Right lobe of liver (tissue), 6 donors: ENCODE data around the gene RNASEH2B. TPM values are rescaled to one million over a fixed set of nuclear protein-coding genes. Genes with fewer than 3 reads are reported as not detected.

Experiments used
- ATAC-seq, 4 donors: fragments of 200-7000 bp; cut with Tn5 transposase; one replicate each; pipeline ENCODE4 v1.9.1; 2020; ENCODE audit warnings: mild to moderate bottlenecking in 4 of 4, moderate library complexity in 4 of 4
- DNase-seq, 3 donors: peaks; one replicate each; pipeline ENCODE4 v3.0.0-alpha.2; 2020
- H3K27ac ChIP-seq, 3 donors: fragments of 200-600 bp; one replicate each; pipeline ENCODE4 v1.8.0; 2022
- H3K27me3 ChIP-seq, 2 donors: fragments of 200-600 bp; one replicate each; pipeline ENCODE4 v1.8.0; 2022
- H3K36me3 ChIP-seq, 4 donors: fragments of 200-600 bp; sonication (generic) in 1 of 4; one replicate each; pipeline versions ENCODE4 v1.5.1 to v1.8.0; 2017 to 2022; ENCODE audit warnings: control low read depth in 1 of 4
- H3K4me1 ChIP-seq, 4 donors: fragments of 200-600 bp; sonication (generic) in 1 of 4; one replicate each; pipeline versions ENCODE4 v1.5.1 to v1.8.0; 2017 to 2022; ENCODE audit warnings: control low read depth in 1 of 4
- H3K4me3 ChIP-seq, 3 donors: fragments of 200-600 bp; one replicate each; pipeline ENCODE4 v1.8.0; 2022
- H3K9me3 ChIP-seq, 4 donors: fragments of 200-600 bp; sonication (generic) in 1 of 4; one replicate each; pipeline versions ENCODE4 v1.5.1 to v1.8.0; 2017 to 2022; ENCODE audit warnings: control low read depth in 1 of 4
- POLR2A ChIP-seq: fragments of 450-650 bp; IDR thresholded peaks from one replicate; pipeline ENCODE4 v1.6.1; 2017; ENCODE audit warnings: antibody characterized with exemption, mild to moderate bottlenecking
- WGBS: methylation state at CpG from one replicate; pipeline ENCODE4 v1.1.6; 2018; ENCODE audit warnings: low coverage, low lambda C conversion rate; ENCODE audit not compliant: insufficient coverage; ENCODE audit errors: missing lambda C conversion rate; 5-methylcytosine and 5-hydroxymethylcytosine counted together
- intact Hi-C, 2 donors: fragments of 100-400 bp; cut with DNase I; formaldehyde crosslinking; loops; one replicate each; pipeline versions ENCODE4 v1.11.2 to v1.14.1; 2022
- total RNA-seq, 6 experiments: library from RNA; depleted of rRNA in 2 of 6; stranded (reverse); fragments of >200 nt in 2 of 6; fragmentation: NEBNext Ultra II Directional in 3 of 6; extraction: Animal tissue kit (Norgen Biotek cat#: 25700) in 3 of 6; gene quantifications; one replicate each; pipeline versions ENCODE4 v1.1.0 to v1.2.4, GENCODE V29; 2016 to 2023
- TF ChIP-seq, protein P1 (sequence below), 4 donors: fragments of 200-600 bp in 3 of 4; fragments of 450-650 bp in 1 of 4; IDR thresholded peaks; one replicate each; pipeline versions ENCODE4 v1.5.1 to v1.8.0; 2016 to 2022; ENCODE audit warnings: antibody characterized with exemption in 4 of 4, mild to moderate bottlenecking in 2 of 4
- donor health status: DM: no; HTN: yes; CAD: no.
- donor health status: DM: no; HTN: no; CAD: no.
- donor health status: DM: no; HTN: no; CAD: no.
- donor health status: DM: no; HTN: yes; CAD: no.
- donor health status: DM: no; HTN: yes; CAD: no.

Gene RNASEH2B
- total RNA-seq, 6 experiments from 2014 or later, result 9.9 to 19.8 (median 11.7) TPM

DNA sequence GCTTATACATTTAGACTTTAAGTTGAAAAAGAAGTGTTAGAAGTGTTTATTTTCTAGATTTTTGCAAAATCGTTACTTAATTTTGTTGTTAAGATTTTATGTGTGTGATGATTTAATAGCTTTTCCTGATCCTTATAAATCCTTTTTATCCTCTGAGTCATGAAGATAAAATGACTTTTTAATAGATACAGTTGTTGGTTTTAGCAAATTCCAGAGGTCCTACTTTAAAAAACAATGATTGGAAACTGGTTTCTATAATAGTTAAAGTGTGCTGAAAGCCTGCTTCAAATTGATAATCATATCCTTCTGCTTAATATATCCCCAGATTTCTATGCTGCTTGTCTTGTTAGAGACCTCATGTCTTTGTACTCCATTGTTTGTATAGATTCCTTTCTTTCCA is 39.0 kb downstream of the RNASEH2B start:
- H3K4me3 ChIP-seq, result no peak overlapping the region
- WGBS, result 81% methylated on average over 1 of the region's 1 CpG
- intact Hi-C loops, result no loop called here
- DNase-seq (no peak), ATAC-seq (no peak)
- no peaks in the 10 kb centered on the region for H3K4me1 ChIP-seq
- H3K9me3 ChIP-seq, result no peaks in the 10 kb centered on the region
- H3K27me3 ChIP-seq, result no peaks in the 10 kb centered on the region
- peaks cover 0 to 6% (median 0%) of the 10 kb centered on the region in 4 donors for H3K36me3 ChIP-seq
- TF ChIP-seq, protein P1, sequence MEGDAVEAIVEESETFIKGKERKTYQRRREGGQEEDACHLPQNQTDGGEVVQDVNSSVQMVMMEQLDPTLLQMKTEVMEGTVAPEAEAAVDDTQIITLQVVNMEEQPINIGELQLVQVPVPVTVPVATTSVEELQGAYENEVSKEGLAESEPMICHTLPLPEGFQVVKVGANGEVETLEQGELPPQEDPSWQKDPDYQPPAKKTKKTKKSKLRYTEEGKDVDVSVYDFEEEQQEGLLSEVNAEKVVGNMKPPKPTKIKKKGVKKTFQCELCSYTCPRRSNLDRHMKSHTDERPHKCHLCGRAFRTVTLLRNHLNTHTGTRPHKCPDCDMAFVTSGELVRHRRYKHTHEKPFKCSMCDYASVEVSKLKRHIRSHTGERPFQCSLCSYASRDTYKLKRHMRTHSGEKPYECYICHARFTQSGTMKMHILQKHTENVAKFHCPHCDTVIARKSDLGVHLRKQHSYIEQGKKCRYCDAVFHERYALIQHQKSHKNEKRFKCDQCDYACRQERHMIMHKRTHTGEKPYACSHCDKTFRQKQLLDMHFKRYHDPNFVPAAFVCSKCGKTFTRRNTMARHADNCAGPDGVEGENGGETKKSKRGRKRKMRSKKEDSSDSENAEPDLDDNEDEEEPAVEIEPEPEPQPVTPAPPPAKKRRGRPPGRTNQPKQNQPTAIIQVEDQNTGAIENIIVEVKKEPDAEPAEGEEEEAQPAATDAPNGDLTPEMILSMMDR (IDR thresholded peaks at IDR 0.05), result no peak
- TF ChIP-seq POLR2A, result no peak
- H3K27ac ChIP-seq, result no peak overlapping the region

GRCh38 chr13:50950849-50951248 is 41.3 kb downstream of the RNASEH2B start:
- intact Hi-C loops, result no loop called here
- no peak for DNase-seq
- 48% methylated on average over 3 of the region's 3 CpGs for WGBS
- peaks cover 0 to 2% (median 0%) of the 10 kb centered on the region in 4 donors for H3K36me3 ChIP-seq
- TF ChIP-seq, protein P1 (IDR thresholded peaks at IDR 0.05), result no peak
- no peak for TF ChIP-seq POLR2A
- no peaks in the 10 kb centered on the region for H3K4me1 ChIP-seq
- no peak overlapping the region for H3K27ac ChIP-seq
- no peak overlapping the region for H3K4me3 ChIP-seq
- H3K27me3 ChIP-seq, result no peaks in the 10 kb centered on the region
- no peak for ATAC-seq
- H3K9me3 ChIP-seq, result no peaks in the 10 kb centered on the region

DNA sequence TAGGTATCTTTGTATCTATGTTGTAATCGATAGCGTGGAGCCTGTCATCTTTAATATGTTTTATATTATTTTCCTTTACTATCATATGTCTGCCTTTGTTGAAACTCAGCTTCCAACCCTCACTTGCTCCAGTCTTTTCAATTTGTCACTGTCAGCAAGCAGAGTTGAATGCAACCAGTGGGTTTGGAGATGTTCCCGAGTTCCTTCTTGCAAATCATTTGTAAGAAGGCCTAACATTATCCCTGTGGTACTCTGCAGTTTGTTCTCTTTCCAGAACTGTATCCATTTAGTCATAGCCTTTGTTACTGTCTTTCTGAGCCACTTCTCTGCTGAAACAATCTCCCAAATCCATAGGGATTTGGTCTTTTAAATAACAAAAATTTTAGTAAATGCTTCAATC is 41.8 kb downstream of the RNASEH2B start:
- 88% methylated on average over 3 of the region's 3 CpGs for WGBS
- Histone ChIP-seq H3K9me3 (no peaks in the 10 kb centered on the region), H3K27ac (no peak overlapping the region), H3K36me3 (no peaks in the 10 kb centered on the region), H3K4me3 (no peak overlapping the region), H3K27me3 (no peaks in the 10 kb centered on the region), H3K4me1 (no peaks in the 10 kb centered on the region)
- no peak for DNase-seq
- intact Hi-C loops, result no loop called here
- no peak for ATAC-seq
- TF ChIP-seq, protein P1 (IDR thresholded peaks at IDR 0.05), result no peak
- TF ChIP-seq POLR2A, result no peak

- no peak overlapping the region for H3K27ac ChIP-seq
- ATAC-seq (no peak), DNase-seq (no peak)
- no peaks in the 10 kb centered on the region for H3K4me1 ChIP-seq
- H3K36me3 ChIP-seq, result no peaks in the 10 kb centered on the region
- H3K27me3 ChIP-seq, result no peaks in the 10 kb centered on the region
- no peak overlapping the region for H3K4me3 ChIP-seq
- WGBS, result 78% methylated on average over 4 of the region's 4 CpGs
- H3K9me3 ChIP-seq, result no peaks in the 10 kb centered on the region
- TF ChIP-seq POLR2A, result no peak
- TF ChIP-seq, protein P1 (IDR thresholded peaks at IDR 0.05), result no peak
- intact Hi-C loops, result no loop called here
These were observed 45.6 kb downstream of the RNASEH2B start for GRCh38 chr13:50955241-50955640.

GRCh38 chr13:50955798-50956197 is 46.2 kb downstream of the RNASEH2B start:
- no peak for ATAC-seq
- WGBS, result no CpG with 5 or more reads among the region's 1 CpG
- intact Hi-C loops, result no loop called here

More at GRCh38 chr13:50955798-50956197, 46.2 kb downstream of the RNASEH2B start:
- no peak for DNase-seq
- Histone ChIP-seq H3K27ac (no peak overlapping the region), H3K9me3 (no peaks in the 10 kb centered on the region), H3K36me3 (no peaks in the 10 kb centered on the region), H3K4me1 (no peaks in the 10 kb centered on the region), H3K27me3 (no peaks in the 10 kb centered on the region), H3K4me3 (no peak overlapping the region)
- TF ChIP-seq POLR2A, result no peak
- TF ChIP-seq, protein P1 (IDR thresholded peaks at IDR 0.05), result no peak
